Common myeloid progenitor, CD34-positive (primary cell): ENCODE results near the gene PHACTR3.

ENCODE experiments used
- CTCF ChIA-PET: fragments of 350-600 bp; sonication (Branson Sonifier 250); formaldehyde crosslinking; loops from one replicate; lab custom pipeline; 2021; ENCODE audit warnings: antibody characterized with exemption; lab: Charles Lee
- POLR2A ChIA-PET: fragments of 350-600 bp; sonication (Branson Sonifier 250); formaldehyde crosslinking; loops from one replicate; lab custom pipeline; 2021; ENCODE audit warnings: antibody characterized with exemption; lab: Charles Lee
- DNase-seq, 3 donors: peaks; one replicate each; pipeline versions ENCODE4 v3.0.0 to v3.0.0-alpha.2; 2013
- H3K27ac ChIP-seq, 2 experiments: 1 replicate in 1 of 2; 2 replicates in 1 of 2; pipeline ENCODE4 v1.7.0; 2013; ENCODE audit warnings: inconsistent platforms in 2 of 2, low read length in 2 of 2, mild to moderate bottlenecking in 2 of 2, low read depth in 1 of 2, moderate library complexity in 1 of 2; ENCODE audit not compliant: severe bottlenecking in 2 of 2, insufficient read depth in 1 of 2, poor library complexity in 1 of 2
- H3K27me3 ChIP-seq, 5 experiments: replicated peaks in 2 of 5; 1 replicate in 3 of 5; 2 replicates in 2 of 5; pipeline versions ENCODE4 v1.6.1 to v1.7.0; 2013; ENCODE audit warnings: low read length in 4 of 5, mild to moderate bottlenecking in 2 of 5, moderate library complexity in 2 of 5, inconsistent platforms in 1 of 5; ENCODE audit not compliant: insufficient read depth in 5 of 5, control insufficient read depth in 4 of 5
- H3K36me3 ChIP-seq, 4 experiments: 1 replicate in 2 of 4; 2 replicates in 2 of 4; pipeline versions ENCODE4 v1.6.1 to v1.7.0; 2013; ENCODE audit warnings: low read length in 3 of 4, control low read depth in 1 of 4, mild to moderate bottlenecking in 1 of 4; ENCODE audit not compliant: control insufficient read depth in 4 of 4, insufficient read depth in 4 of 4
- H3K4me1 ChIP-seq, 4 experiments: 1 replicate in 3 of 4; 2 replicates in 1 of 4; pipeline versions ENCODE4 v1.6.1 to v1.7.1; 2013; ENCODE audit warnings: low read length in 3 of 4, mild to moderate bottlenecking in 3 of 4, control low read depth in 1 of 4, inconsistent platforms in 1 of 4, moderate library complexity in 1 of 4; ENCODE audit not compliant: control insufficient read depth in 4 of 4, insufficient read depth in 4 of 4; ENCODE audit errors: control extremely low read depth in 1 of 4
- H3K4me3 ChIP-seq, 7 experiments: 1 replicate in 4 of 7; 2 replicates in 3 of 7; pipeline versions ENCODE4 v1.5.1 to v1.7.0; 2013; ENCODE audit warnings: mild to moderate bottlenecking in 7 of 7, low read length in 6 of 7, moderate library complexity in 6 of 7, inconsistent platforms in 2 of 7, low read depth in 2 of 7, control low read depth in 1 of 7; ENCODE audit not compliant: insufficient read depth in 4 of 7, control insufficient read depth in 1 of 7; ENCODE audit errors: extremely low read depth in 1 of 7
- H3K9me3 ChIP-seq, 5 experiments: 1 replicate in 4 of 5; 2 replicates in 1 of 5; pipeline versions ENCODE4 v1.6.1 to v1.7.1; 2013; ENCODE audit warnings: low read length in 4 of 5, mild to moderate bottlenecking in 2 of 5, inconsistent platforms in 1 of 5, low read depth in 1 of 5, moderate library complexity in 1 of 5; ENCODE audit not compliant: control insufficient read depth in 4 of 5, insufficient read depth in 2 of 5; ENCODE audit errors: control extremely low read depth in 1 of 5
- WGBS: methylation state at CpG from one replicate; pipeline ENCODE4 v1.1.5; 2013; ENCODE audit not compliant: insufficient coverage; 5-methylcytosine and 5-hydroxymethylcytosine counted together

PHACTR3 gene

DNA sequence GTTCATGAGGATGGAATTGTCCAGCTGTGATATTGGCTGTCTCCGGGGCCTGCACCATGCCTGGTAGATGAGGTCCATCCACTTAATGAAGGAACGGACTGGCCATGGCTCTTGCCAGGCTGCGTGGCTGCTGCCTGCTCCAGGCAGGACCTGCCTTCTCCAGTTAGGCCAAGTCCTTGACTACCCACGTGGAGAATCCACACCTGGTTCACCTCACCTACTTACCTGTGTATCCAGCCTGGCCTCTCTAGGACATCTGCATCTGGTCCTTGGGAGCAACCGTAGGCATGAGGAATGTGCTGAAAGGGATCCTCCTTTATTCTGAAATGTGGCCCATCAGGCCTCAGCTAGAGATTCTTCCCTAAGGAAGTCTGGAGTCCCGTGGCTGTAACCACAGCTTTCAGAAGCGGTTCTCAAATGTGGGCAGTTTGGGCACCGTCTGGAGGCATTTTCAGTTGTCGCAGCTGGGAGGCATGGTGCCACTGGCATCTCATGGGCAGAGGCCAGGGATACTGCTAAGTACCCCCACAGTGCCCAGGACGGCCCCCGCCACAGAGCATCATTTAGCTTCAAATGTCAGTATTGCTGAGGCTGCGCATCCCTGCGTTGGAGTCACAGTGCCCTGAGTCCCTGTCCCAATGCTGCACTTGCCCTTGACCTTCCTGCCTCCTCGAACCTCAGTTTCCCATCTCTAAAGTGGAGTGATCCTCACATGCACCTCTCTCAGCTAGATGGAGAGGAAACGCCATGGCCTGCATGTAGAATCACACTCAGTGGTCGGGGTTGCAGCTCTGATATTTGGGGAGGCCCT, 67.5 kb downstream of the PHACTR3 start:
- Histone ChIP-seq H3K4me1 (no peaks in the 10 kb centered on the region), H3K36me3 (no peaks in the 10 kb centered on the region), H3K27me3 (peaks cover 0 to 27% (median under 1%) of the 10 kb centered on the region in 5 experiments), H3K4me3 (no peak overlapping the region), H3K27ac (no peak overlapping the region), H3K9me3 (no peaks in the 10 kb centered on the region)
- CTCF ChIA-PET, result no interaction called here
- POLR2A ChIA-PET, result no interaction called here
- no peak for DNase-seq
- 95% methylated on average over 14 of the region's 16 CpGs for WGBS

DNA sequence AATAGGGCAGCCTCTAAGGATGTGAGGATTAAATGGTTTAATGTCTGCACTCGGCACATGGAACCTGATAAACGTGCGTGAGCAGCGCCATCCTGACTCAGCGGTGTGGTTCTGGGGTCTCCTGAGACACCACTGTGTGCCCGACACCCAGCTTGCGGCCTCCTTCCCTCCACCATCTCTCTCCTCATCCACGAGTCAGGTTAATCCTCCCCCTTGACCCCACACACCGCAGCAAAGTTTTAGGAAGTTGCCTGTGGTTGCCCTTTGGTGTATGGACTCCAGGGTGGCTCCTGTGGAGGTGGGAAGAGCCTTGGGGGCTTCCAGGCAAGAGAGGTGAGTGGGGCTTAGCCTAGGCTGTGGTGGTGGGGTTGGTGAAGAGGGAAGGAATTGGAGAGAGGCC, 68.2 kb downstream of the PHACTR3 start:
- no peaks in the 10 kb centered on the region for H3K36me3 ChIP-seq
- H3K4me3 ChIP-seq, result no peak overlapping the region
- POLR2A ChIA-PET, result no interaction called here
- H3K27ac ChIP-seq, result no peak overlapping the region
- whole genome bisulfite sequencing, result 100% methylated on average over 6 of the region's 9 CpGs
- peaks cover 0 to 32% (median 7%) of the 10 kb centered on the region in 5 experiments for H3K27me3 ChIP-seq
- CTCF ChIA-PET, result no interaction called here
- H3K9me3 ChIP-seq, result no peaks in the 10 kb centered on the region
- DNase-seq, result no peak
- H3K4me1 ChIP-seq, result no peaks in the 10 kb centered on the region

DNA sequence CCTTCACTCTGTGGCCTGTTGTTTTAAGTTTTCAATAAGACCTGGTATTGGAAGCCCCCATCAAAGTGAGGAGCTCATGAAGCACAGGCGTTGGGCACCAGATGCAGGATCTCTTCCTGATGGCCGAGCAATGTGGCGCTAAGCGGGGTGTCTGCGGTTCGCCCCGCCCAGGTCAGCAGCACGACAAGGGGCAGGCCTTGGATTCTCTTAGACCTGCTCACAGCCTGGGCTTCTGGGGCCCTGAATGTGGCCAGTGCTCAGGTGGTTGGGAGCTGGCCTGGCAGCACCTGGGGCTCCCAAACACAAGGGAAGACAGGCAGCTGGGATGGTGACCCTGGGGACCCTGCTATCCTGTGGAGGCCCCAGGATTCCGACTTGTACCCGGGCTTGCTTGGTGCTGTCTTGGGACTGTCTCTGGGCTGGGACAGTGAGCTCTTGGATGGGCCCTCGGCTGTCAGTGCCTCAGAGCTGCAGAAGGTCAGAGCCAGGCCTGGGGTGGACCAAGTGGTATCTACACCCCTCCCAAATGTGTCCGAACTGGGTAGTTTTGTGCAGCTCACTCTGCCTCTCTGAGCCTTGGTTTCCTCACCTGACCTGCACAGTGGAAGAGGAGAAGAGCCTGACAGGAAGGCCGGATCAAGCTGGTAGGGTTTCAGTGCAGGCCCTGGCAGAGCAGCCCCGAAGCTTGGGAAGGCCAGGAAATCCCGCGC, 69.1 kb downstream of the PHACTR3 start:
- 91% methylated on average over 16 of the region's 16 CpGs for whole genome bisulfite sequencing
- no peaks in the 10 kb centered on the region for H3K9me3 ChIP-seq
- POLR2A ChIA-PET, result no interaction called here

DNA sequence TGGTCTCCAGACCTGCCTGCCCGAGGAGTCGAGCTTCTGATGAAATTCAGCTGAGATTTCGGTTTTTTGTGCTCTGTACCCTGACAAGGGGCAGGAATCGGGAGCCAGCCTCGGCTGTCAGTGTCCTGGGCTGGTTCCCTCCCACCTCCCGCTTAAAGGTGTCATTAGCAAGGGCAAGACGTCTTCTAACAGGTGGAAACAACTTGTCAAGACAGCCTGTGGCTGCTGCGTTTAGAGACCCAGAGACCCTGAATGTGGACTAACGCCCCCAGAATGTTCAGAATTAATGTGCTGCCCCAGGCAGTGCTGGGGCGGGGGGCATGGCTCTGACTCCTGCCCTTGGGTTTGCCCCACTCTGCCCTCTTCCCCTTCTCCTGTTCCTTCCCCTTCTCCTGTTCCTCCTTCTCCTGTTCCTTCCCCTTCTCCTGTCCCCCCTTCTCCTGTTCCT, 69.7 kb downstream of the PHACTR3 start:
- no peak overlapping the region for H3K27ac ChIP-seq
- ChIA-PET CTCF (no interaction called here), POLR2A (no interaction called here)
- H3K36me3 ChIP-seq, result no peaks in the 10 kb centered on the region
- no peaks in the 10 kb centered on the region for H3K4me1 ChIP-seq
- no peak for DNase-seq
- no peak overlapping the region for H3K4me3 ChIP-seq
- H3K9me3 ChIP-seq, result no peaks in the 10 kb centered on the region
- H3K27me3 ChIP-seq, result peaks cover 0 to 44% (median 8%) of the 10 kb centered on the region in 5 experiments
- 67% methylated on average over 10 of the region's 10 CpGs for WGBS

More for the DNA sequence above, 69.1 kb downstream of the PHACTR3 start:
- no peak for DNase-seq
- H3K27ac ChIP-seq, result no peak overlapping the region
- H3K4me3 ChIP-seq, result no peak overlapping the region
- peaks cover 0 to 40% (median 8%) of the 10 kb centered on the region in 5 experiments for H3K27me3 ChIP-seq
- H3K36me3 ChIP-seq, result no peaks in the 10 kb centered on the region
- CTCF ChIA-PET, result no interaction called here
- H3K4me1 ChIP-seq, result no peaks in the 10 kb centered on the region

DNA sequence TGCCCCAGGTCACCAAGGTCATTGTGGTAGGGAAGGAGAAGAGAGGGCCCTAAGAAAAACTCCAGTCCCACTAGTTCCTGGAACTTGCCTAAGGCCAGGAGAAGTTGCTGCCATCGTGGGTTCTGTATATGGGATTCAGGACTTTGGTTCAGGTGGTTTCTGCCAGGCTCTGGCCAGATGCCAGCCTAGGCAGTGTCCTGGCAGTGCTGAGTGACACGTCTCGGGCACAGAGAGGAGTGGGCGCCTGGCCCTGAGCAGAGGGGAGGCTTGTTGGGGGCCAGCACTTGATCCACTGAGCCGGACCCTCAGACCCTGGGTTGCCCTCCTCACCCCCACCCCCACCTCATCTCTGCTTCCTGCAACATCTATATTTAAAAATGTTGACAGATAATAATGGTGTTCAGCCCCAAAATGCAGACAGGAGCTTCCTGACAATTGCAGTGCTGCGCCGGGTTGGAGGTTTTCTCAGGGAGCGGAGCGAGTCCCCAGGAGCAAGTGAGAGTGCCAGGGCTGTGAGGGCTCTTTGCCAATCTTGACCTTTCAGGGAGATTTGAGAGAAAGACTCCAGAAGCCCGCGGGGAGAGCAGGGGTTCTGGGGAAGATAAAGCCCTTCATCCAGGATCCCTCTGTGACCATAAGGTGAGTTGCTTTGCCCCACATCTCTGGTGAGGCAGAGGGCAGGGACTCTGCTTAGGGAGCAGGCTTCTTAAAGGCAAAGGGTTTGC, 71.9 kb downstream of the PHACTR3 start:
- POLR2A ChIA-PET, result no interaction called here
- Histone ChIP-seq H3K4me1 (no peaks in the 10 kb centered on the region), H3K4me3 (no peak overlapping the region), H3K36me3 (no peaks in the 10 kb centered on the region), H3K27me3 (peaks cover 2 to 53% (median 8%) of the 10 kb centered on the region in 5 experiments), H3K9me3 (no peaks in the 10 kb centered on the region), H3K27ac (no peak overlapping the region)
- CTCF ChIA-PET, result no interaction called here
- 69% methylated on average over 4 of the region's 11 CpGs for WGBS
- no peak for DNase-seq

DNA sequence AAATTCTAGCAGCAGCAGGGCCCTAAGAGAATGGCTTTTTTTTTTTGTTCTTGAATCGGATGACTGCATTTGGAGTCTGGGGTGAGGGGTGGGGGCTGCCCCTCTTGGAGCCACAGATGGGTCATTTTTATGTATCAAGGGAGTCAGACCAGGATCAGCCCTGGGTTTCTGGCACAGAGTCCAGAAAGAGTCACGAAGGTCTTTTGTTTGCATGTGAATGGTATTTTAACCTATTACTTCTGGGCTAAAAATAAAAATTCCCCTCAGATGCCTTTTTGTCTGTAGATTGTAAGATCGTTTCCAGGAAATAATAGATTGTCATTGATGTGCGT, 72.5 kb downstream of the PHACTR3 start:
- DNase-seq, result no peak
- Histone ChIP-seq H3K4me1 (no peaks in the 10 kb centered on the region), H3K27ac (no peak overlapping the region), H3K9me3 (no peaks in the 10 kb centered on the region), H3K36me3 (no peaks in the 10 kb centered on the region), H3K27me3 (peaks cover 2 to 53% (median 8%) of the 10 kb centered on the region in 5 experiments), H3K4me3 (no peak overlapping the region)
- CTCF ChIA-PET, result no interaction called here
- POLR2A ChIA-PET, result no interaction called here
- WGBS, result 54% methylated on average over 2 of the region's 4 CpGs

DNA sequence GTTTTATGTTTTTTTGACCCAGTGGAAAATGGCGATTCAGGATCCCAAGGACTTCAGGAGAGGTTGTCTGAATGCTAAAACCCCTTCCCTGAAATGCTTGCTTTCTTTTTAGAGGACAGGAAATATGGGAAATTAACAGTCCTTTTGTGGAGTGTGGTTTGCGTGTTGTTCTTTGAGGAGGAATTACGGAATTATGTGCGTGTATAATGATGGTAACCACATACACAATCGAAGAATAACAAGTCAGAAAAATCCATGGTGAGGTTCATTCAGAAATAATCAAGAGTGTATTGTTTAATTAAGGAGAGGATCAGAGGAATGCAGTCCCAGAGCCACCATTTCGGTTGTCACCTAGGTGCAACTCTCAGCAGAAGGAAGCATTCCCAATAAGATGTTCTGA, 73.2 kb downstream of the PHACTR3 start:
- H3K4me3 ChIP-seq, result no peak overlapping the region
- H3K27me3 ChIP-seq, result peaks cover 2 to 53% (median 8%) of the 10 kb centered on the region in 5 experiments
- no peaks in the 10 kb centered on the region for H3K36me3 ChIP-seq
- CTCF ChIA-PET, result no interaction called here
- POLR2A ChIA-PET, result no interaction called here
- H3K27ac ChIP-seq, result no peak overlapping the region
- H3K9me3 ChIP-seq, result no peaks in the 10 kb centered on the region
- 69% methylated on average over 2 of the region's 6 CpGs for WGBS
- no peak for DNase-seq
- no peaks in the 10 kb centered on the region for H3K4me1 ChIP-seq
